GM21529 (cell line): ENCODE data around the gene SIGLECL1.

ENCODE experiments used
- ATAC-seq: cut with Tn5 transposase; IDR thresholded peaks from one replicate; pipeline ENCODE4 v1.9.1; 2021; ENCODE audit not compliant: unreplicated experiment

The SIGLECL1 gene

DNA sequence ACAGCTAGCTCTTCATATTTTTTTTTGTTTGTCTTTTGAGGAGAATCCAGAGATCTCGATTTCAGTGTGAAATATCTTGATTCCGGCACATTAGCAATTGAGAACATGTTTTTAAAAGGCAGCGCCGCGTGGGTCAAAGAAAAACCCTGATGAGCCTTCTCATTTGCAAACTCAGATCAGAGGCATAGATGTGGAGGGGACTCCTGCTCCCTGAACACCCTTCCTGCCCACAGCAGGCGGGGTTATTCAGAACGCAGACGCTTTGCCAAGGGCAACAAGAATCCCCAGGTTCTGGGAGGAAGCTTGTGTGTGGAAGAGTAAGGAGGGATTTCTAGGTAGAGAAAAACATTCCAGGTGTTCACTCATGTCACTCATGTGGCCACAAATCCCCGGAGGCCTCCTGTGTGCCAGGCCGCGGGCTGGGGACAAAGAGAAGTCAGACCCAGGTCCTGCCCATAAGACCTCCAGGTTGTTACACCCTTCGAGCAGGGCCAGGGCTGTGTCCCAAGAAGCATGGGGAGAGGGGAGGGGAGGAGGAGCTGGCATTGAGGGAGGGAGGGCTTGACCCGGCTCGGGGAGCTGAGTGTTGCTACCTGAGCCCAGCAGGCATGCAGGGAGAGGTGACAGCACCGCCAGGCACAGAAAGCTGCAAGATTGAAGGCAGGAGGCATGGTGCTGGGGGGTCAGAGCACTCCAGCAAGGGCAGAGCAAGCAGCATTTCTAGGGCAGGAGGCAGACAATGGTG is 44.7 kb downstream of the SIGLECL1 start:
- no peak for ATAC-seq

DNA sequence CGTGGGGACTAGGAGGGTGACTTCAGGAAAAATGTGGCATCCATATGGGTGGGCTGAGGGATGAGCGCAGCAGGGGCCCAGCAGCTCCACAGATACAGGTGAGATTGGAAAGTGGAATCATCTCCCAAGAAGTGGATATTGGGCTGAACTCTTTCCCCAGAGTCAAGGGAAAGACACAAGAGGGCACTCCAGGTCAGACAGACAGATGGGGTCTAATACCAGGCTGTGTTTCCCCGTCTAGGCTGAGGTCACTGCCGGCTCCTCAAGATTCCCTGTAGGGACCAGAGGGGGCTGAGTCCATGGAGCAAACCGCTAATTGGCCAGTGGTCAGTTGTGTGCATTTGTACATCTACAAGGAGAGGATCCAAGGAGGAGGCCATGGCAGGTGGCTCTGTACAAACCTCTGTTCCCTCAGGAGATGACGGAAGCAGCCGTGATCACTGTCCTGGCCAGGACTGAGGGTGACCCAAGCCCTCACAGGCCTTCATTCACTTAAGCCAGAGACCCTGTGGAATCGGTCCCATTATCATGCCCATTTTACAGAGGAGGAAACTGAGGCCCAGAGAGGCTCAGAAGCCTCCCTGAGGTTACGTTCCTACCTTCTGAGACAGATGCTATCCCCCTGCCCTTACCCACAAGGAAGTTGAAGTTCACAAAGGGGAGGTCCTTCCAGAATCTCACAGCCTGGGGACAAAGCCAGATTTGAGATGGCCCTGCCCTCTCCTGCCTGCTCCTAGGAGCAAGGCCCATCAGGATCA is 45.6 kb downstream of the SIGLECL1 start:
- ATAC-seq, result no peak

GRCh38 chr19:51297406-51297805 is 46.5 kb downstream of the SIGLECL1 start:
- ATAC-seq, result no peak

DNA sequence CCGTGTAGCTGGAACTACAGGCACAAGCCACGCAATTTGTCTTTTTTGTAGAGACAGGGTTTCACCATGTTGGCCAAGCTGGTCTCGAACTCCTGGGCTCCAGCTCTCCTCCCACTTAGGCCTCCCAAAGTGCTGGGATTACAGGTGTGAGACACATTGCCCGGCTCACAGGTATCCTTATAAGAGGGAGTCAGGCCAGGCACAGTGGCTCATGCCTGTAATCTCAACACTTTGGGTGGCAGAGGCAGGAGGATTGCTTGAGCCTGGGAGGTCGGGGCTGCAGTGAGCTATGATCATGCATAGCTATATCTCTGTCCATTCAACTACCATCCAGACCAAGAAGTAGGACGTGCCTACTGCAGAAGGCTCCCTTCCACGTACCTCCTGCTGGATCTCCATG is 50.4 kb downstream of the SIGLECL1 start:
- no peak for ATAC-seq

- no peak for ATAC-seq
These were observed 54.6 kb downstream of the SIGLECL1 start for GRCh38 chr19:51305479-51305878.

DNA sequence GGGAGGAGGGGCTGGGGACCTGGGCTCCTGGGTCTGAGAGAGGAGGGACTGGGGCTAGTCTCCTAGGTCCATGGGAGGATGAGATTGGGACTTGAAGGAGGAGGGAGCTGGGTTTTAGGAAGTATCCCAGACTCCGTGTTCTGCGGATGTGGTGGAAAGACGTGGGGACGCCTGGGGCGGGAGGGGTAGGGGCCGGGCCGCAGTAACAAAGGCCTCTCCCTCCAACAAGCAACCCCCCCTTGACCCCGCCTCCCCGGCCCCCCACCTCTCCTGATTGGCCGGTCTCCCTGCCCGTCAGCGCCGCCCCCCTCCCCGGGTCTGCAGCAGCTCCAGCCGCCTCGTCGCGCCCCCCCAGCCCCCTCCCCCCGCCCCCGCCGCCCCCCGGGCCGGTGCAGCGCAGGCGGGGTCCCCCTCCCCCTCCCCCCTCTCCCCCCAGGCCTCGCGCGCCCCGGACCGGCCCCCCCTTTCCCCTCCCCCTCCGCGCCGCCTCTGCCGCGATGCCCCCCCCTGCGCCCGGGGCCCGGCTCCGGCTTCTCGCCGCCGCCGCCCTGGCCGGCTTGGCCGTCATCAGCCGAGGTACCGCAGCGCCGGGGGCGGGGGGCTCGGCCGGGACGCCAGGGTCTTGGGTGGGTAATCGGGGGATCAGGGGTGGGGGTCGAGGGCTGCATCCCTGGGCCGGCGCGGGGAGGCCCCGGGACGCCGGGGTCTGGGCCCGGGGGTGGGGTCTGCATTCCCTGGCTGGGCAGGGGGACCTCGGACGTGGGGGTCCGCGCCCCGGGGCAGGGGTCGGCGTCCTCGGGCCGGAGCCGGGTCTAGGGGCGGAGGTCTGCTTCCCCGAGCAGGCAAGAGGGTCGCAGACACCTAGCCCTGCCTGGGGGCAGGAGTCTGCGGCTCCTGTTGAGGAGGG is 60.7 kb downstream of the SIGLECL1 start, which contains the start of gene IGLON5:
Gene IGLON5, plus strand, starts transcription at position 294 of the 907 bp plus-strand sequence. Its CDS starts 204 bp downstream, at position 498.
- no peak for ATAC-seq

- ATAC-seq, result no peak
These were observed 65.8 kb downstream of the SIGLECL1 start for GRCh38 chr19:51316688-51317087.

DNA sequence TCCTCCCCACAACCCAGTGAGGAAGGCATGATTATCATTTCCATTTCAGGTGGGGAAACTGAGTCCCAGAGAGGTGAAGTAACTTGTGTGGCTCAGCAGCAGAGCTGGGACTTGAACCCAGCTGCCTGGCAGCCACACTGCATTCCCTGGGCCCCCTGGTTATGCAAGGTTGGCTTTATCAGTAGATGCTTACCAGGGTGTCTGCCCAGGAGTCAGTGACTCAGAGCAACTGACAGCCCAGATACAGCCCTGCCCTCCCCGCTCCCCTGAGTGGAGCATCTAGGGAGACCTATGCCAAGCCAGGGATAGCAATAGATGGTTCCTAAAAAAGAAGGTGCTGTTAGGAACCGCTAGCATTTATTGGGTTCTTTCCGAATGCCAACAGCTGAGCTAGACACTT is 66.5 kb downstream of the SIGLECL1 start:
- no peak for ATAC-seq

DNA sequence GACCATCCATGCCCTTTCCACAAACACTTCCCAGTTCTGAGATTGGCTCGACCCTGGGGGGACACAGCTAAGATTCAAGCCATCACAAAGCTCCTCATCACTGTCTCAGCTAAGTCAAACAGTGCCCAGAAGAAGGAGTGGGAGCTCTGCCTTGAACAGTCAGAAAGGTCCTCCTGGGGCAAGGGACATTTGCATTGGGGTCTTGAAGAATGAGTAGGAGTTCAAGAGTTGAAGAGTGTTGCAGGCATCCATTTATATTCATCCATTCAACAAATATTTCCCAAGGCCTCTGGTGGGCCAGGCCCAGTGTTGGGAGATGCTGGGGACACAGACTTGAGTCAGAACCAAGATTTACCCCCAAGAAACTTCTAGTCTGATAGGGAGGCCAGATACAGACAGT is 67.1 kb downstream of the SIGLECL1 start:
- ATAC-seq, result no peak
